Measurements from ENCODE around the gene DENND4C.
A peak's percentile ranks its signal among the peaks of the same experiment; 100 is the strongest.

The DENND4C gene

DNA sequence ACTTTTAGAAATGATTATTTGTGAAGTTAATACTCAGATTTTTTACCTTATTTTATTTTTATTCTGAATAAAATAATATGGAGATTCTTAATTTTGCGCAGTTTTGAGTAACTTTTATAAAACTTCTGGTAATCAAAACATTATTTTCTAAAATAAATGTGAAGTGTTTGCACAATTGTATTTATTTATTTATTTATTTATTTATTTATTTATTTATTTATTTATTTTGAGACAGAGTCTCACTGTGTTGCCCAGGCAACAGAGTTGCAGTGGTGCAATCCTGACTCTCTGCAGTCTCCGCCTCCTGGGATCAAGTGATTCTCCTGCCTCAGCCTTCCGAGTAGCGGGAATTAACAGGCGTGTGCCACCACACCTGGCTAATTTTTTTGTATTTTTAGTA, 76.1 kb downstream of the DENND4C start:
- Mint-ChIP-seq H3K4me3 (no peak overlapping the region), H3K27me3 (ENCODE audit: low read depth) (no peaks in the 10 kb centered on the region), H3K9me3 (no peaks in the 10 kb centered on the region), H3K4me1 (ENCODE audit: low read depth) (peaks cover 2% of the 10 kb centered on the region), H3K36me3 (ENCODE audit: low read depth) (peaks cover 18% of the 10 kb centered on the region), H3K27ac (no peak overlapping the region)
- no peak for DNase-seq (ENCODE audit: low spot score)

GRCh38 chr9:19310246-19310645, 79.8 kb downstream of the DENND4C start:
- no peaks in the 10 kb centered on the region for H3K9me3 Mint-ChIP-seq
- no peaks in the 10 kb centered on the region for H3K4me1 Mint-ChIP-seq (ENCODE audit: low read depth)
- peaks cover 5% of the 10 kb centered on the region for H3K36me3 Mint-ChIP-seq (ENCODE audit: low read depth)
- DNase-seq (ENCODE audit: low spot score), result no peak
- H3K27me3 Mint-ChIP-seq (ENCODE audit: low read depth), result no peaks in the 10 kb centered on the region
- H3K27ac Mint-ChIP-seq, result no peak overlapping the region
- no peak overlapping the region for H3K4me3 Mint-ChIP-seq

DNA sequence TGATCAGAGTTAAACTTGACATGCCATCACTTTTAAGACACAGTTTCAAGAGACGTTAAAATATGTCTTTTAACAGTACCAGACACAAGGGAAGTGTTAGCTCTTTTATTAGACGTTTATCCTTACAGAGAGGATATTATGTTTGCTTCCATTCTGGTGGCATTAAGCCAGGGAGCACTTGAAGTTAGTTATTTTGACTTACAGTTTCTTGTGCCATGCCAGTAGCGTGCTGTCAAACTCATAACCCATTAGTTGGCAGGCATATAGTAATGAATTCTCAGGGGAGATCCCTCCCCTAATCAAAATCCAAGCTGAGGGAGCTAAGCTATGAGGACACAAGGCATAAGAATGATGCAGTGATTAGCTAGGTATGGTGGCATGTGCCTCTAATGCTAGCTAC, 83.1 kb downstream of the DENND4C start:
- no peak for DNase-seq (ENCODE audit: low spot score)
- Mint-ChIP-seq H3K27me3 (ENCODE audit: low read depth) (no peaks in the 10 kb centered on the region), H3K4me3 (no peak overlapping the region), H3K36me3 (ENCODE audit: low read depth) (peaks cover 5% of the 10 kb centered on the region), H3K27ac (no peak overlapping the region), H3K9me3 (no peaks in the 10 kb centered on the region), H3K4me1 (ENCODE audit: low read depth) (no peaks in the 10 kb centered on the region)

- Mint-ChIP-seq H3K36me3 (ENCODE audit: low read depth) (peaks cover 27% of the 10 kb centered on the region), H3K9me3 (no peaks in the 10 kb centered on the region), H3K4me1 (ENCODE audit: low read depth) (no peaks in the 10 kb centered on the region), H3K27ac (no peak overlapping the region), H3K4me3 (no peak overlapping the region), H3K27me3 (ENCODE audit: low read depth) (no peaks in the 10 kb centered on the region)
- DNase-seq (ENCODE audit: low spot score), result no peak
Observed at GRCh38 chr9:19320495-19320894, 90.0 kb downstream of the DENND4C start.

DNA sequence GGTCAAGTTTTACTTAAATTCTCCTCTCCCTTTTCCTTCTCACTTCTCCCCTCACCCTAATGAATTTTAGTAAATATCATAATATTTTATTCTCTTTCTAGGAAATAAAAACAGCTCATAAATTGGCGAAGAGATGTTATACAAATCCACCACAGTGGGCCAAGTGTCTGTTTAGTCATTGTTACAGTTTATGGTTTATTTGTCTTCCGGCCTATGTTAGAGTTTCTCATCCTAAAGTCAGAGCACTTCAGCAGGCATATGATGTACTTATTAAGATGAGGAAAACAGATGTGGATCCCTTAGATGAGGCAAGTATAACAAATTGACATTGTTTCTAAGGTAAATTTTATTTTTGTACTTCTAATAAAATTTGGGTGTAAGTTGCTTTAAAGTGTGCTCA, 101.4 kb downstream of the DENND4C start:
- no peaks in the 10 kb centered on the region for H3K27me3 Mint-ChIP-seq (ENCODE audit: low read depth)
- no peak overlapping the region for H3K4me3 Mint-ChIP-seq
- DNase-seq (ENCODE audit: low spot score), result no peak
- no peaks in the 10 kb centered on the region for H3K4me1 Mint-ChIP-seq (ENCODE audit: low read depth)
- H3K9me3 Mint-ChIP-seq, result no peaks in the 10 kb centered on the region
- peaks cover 33% of the 10 kb centered on the region for H3K36me3 Mint-ChIP-seq (ENCODE audit: low read depth)
- H3K27ac Mint-ChIP-seq, result no peak overlapping the region

GRCh38 chr9:19336166-19336565, 105.7 kb downstream of the DENND4C start:
- Mint-ChIP-seq H3K27ac (no peak overlapping the region), H3K27me3 (ENCODE audit: low read depth) (no peaks in the 10 kb centered on the region), H3K4me3 (no peak overlapping the region), H3K9me3 (no peaks in the 10 kb centered on the region), H3K4me1 (ENCODE audit: low read depth) (no peaks in the 10 kb centered on the region), H3K36me3 (ENCODE audit: low read depth) (peaks cover 33% of the 10 kb centered on the region)
- DNase-seq (ENCODE audit: low spot score), result no peak

- Mint-ChIP-seq H3K4me1 (ENCODE audit: low read depth) (no peaks in the 10 kb centered on the region), H3K36me3 (ENCODE audit: low read depth) (peaks cover 30% of the 10 kb centered on the region), H3K9me3 (no peaks in the 10 kb centered on the region), H3K27me3 (ENCODE audit: low read depth) (no peaks in the 10 kb centered on the region), H3K4me3 (no peak overlapping the region), H3K27ac (no peak overlapping the region)
- DNase-seq (ENCODE audit: low spot score), result no peak
Observed at GRCh38 chr9:19342947-19343346, 112.5 kb downstream of the DENND4C start.

DNA sequence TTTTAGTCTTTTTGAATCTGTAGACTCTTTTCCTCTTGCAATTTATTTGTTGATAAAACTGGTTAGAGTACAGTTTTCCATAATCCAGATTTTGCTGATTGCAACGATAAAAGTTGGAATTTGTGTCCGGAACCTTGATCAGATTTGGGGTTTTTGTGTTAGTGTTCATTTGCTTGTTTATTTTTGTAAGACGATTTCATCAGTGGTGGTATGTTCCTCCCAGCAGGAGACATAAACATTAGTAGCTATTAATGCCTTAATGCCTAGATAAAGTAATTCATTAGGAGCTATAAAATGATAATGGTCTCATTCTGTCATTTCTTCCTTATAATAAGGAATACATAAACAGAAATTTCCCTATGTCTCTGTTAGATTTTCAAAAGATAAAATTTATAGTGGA, 128.2 kb downstream of the DENND4C start:
- Mint-ChIP-seq H3K9me3 (no peaks in the 10 kb centered on the region), H3K27me3 (ENCODE audit: low read depth) (no peaks in the 10 kb centered on the region), H3K27ac (no peak overlapping the region), H3K4me3 (no peak overlapping the region), H3K36me3 (ENCODE audit: low read depth) (peaks cover 22% of the 10 kb centered on the region), H3K4me1 (ENCODE audit: low read depth) (no peaks in the 10 kb centered on the region)
- DNase-seq (ENCODE audit: low spot score), result no peak

DNA sequence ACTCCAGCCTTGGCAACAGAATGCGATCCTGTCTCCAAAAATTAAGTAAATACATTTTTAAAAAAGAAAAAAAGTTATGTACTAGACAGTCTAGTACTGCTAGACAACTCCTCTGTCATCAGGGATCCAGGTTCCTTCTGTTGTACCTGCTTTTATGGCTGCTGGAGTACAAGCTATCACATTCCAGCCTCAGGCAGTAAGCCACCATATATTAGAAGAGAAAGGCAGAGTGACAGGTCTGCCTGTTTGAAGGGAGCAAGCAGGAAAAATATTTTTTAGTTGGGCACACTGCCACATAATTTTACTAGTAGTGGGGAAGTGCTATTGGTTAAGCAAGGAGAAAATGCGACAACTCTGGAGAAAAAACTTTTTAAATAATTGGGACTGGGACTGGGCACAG, 138.6 kb downstream of the DENND4C start:
- Mint-ChIP-seq H3K36me3 (ENCODE audit: low read depth) (peaks cover 38% of the 10 kb centered on the region), H3K27ac (no peak overlapping the region), H3K9me3 (no peaks in the 10 kb centered on the region), H3K4me1 (ENCODE audit: low read depth) (no peaks in the 10 kb centered on the region), H3K4me3 (no peak overlapping the region), H3K27me3 (ENCODE audit: low read depth) (no peaks in the 10 kb centered on the region)
- DNase-seq (ENCODE audit: low spot score), result no peak

DNA sequence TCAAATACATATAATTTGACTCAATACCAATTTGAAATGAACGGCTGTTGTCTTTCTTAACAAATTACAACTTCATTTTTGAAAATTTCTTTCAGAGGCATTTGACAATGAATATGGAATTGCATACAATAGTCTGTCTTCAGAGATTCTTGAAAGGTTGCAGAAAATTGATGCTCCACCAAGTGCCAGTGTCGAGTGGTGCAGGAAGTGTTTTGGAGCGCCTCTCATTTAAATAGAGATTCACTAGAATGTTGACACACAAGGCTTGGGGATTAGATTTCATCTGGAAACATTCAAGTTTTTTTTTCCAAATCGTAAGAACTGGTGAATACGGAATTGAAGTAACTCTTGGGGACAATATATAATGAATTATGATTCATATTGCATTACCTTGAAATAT, 141.4 kb downstream of the DENND4C start:
- Mint-ChIP-seq H3K4me1 (ENCODE audit: low read depth) (peaks cover 9% of the 10 kb centered on the region), H3K36me3 (ENCODE audit: low read depth) (peaks cover 54% of the 10 kb centered on the region), H3K9me3 (no peaks in the 10 kb centered on the region), H3K4me3 (no peak overlapping the region), H3K27me3 (ENCODE audit: low read depth) (no peaks in the 10 kb centered on the region), H3K27ac (no peak overlapping the region)
- no peak for DNase-seq (ENCODE audit: low spot score)

GRCh38 chr9:19372567-19372966, 142.1 kb downstream of the DENND4C start:
- H3K27me3 Mint-ChIP-seq (ENCODE audit: low read depth), result no peaks in the 10 kb centered on the region
- H3K9me3 Mint-ChIP-seq, result no peaks in the 10 kb centered on the region
- H3K36me3 Mint-ChIP-seq (ENCODE audit: low read depth), result peaks cover 57% of the 10 kb centered on the region
- peaks cover 15% of the 10 kb centered on the region for H3K4me1 Mint-ChIP-seq (ENCODE audit: low read depth)
- no peak overlapping the region for H3K4me3 Mint-ChIP-seq
- H3K27ac Mint-ChIP-seq, result no peak overlapping the region
- no peak for DNase-seq (ENCODE audit: low spot score)

- no peak overlapping the region for H3K27ac Mint-ChIP-seq
Observed at GRCh38 chr9:19373527-19373926, 143.0 kb downstream of the DENND4C start.

GRCh38 chr9:19375538-19375937, 145.0 kb downstream of the DENND4C start:
- Mint-ChIP-seq H3K9me3 (no peaks in the 10 kb centered on the region), H3K27me3 (ENCODE audit: low read depth) (no peaks in the 10 kb centered on the region), H3K36me3 (ENCODE audit: low read depth) (peaks cover 73% of the 10 kb centered on the region), H3K27ac (no peak overlapping the region), H3K4me3 (no peak overlapping the region), H3K4me1 (ENCODE audit: low read depth) (peaks cover 29% of the 10 kb centered on the region)
- DNase-seq (ENCODE audit: low spot score), result no peak

More at GRCh38 chr9:19373527-19373926, 143.0 kb downstream of the DENND4C start:
- H3K27me3 Mint-ChIP-seq (ENCODE audit: low read depth), result no peaks in the 10 kb centered on the region
- peaks cover 21% of the 10 kb centered on the region for H3K4me1 Mint-ChIP-seq (ENCODE audit: low read depth)
- no peak overlapping the region for H3K4me3 Mint-ChIP-seq
- H3K9me3 Mint-ChIP-seq, result no peaks in the 10 kb centered on the region
- H3K36me3 Mint-ChIP-seq (ENCODE audit: low read depth), result peaks cover 60% of the 10 kb centered on the region
- DNase-seq (ENCODE audit: low spot score), result no peak

GRCh38 chr9:19376931-19377330, 146.4 kb downstream of the DENND4C start:
- peaks cover 73% of the 10 kb centered on the region for H3K36me3 Mint-ChIP-seq (ENCODE audit: low read depth)
- no peak for DNase-seq (ENCODE audit: low spot score)
- peak overlapping the region; percentile 92 for H3K4me3 Mint-ChIP-seq
- H3K27me3 Mint-ChIP-seq (ENCODE audit: low read depth), result no peaks in the 10 kb centered on the region
- peaks cover 36% of the 10 kb centered on the region for H3K4me1 Mint-ChIP-seq (ENCODE audit: low read depth)
- no peaks in the 10 kb centered on the region for H3K9me3 Mint-ChIP-seq
- H3K27ac Mint-ChIP-seq, result no peak overlapping the region

DNA sequence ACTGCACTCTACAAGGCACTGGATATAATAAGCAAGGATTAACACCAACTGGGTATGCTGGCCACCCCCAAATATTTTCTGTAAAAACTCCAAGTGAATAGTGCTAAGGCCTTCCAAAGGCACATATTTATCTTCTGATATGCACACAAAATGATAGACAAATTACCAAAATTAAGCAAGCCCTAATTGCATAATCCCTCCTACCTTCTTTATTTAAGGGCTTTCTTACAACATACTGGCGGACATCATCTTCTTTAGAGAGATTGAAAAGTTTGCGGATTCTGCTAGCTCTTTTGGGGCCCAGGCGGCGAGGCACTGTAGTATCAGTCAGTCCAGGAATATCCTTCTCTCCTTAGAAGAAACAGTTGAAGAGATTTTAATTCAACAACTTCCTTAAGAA, 147.7 kb downstream of the DENND4C start:
- DNase-seq (ENCODE audit: low spot score), result no peak
- Mint-ChIP-seq H3K4me3 (peak overlapping the region; percentile 92), H3K4me1 (ENCODE audit: low read depth) (peaks cover 36% of the 10 kb centered on the region), H3K27ac (peak overlapping the region; percentile 17), H3K27me3 (ENCODE audit: low read depth) (no peaks in the 10 kb centered on the region), H3K9me3 (no peaks in the 10 kb centered on the region), H3K36me3 (ENCODE audit: low read depth) (peaks cover 70% of the 10 kb centered on the region)
